Ureter (tissue), 1 donor: Measurements from ENCODE around the gene SPG21. TPM values are rescaled to one million over a fixed set of nuclear protein-coding genes. Genes with fewer than 3 reads are reported as not detected.
"Not testable (repeated sequence)": the region's sequence is repeated elsewhere in the genome, so short reads cannot be mapped to it uniquely, and the experiment has no call there.

ENCODE experiments used
- DNase-seq: peaks from one replicate; pipeline ENCODE4 v3.0.0-alpha.2; 2020; ENCODE audit warnings: low spot score
- total RNA-seq: library from RNA; stranded (reverse); gene quantifications from one replicate; pipeline ENCODE4 v1.2.4, GENCODE V29; 2023
- donor health status: DM: yes; HTN: yes; CAD: no.

SPG21 gene
- total RNA-seq, result 108 TPM

- peak; percentile 93 for DNase-seq
Measured at GRCh38 chr15:64989416-64990167, at the start of gene SPG21. SPG21 (minus strand) TSS chr15:64989914; CDS start chr15:64983569, 6,345 bp downstream.

GRCh38 chr15:65038836-65039235, 49.1 kb upstream of the SPG21 start:
- no peak for DNase-seq

- no peak for DNase-seq
Measured at GRCh38 chr15:65038428-65038827, 48.7 kb upstream of the SPG21 start.

GRCh38 chr15:65037309-65037708, 47.6 kb upstream of the SPG21 start:
- DNase-seq, result no peak

GRCh38 chr15:65034719-65035118, 45.0 kb upstream of the SPG21 start:
- no peak for DNase-seq

DNA sequence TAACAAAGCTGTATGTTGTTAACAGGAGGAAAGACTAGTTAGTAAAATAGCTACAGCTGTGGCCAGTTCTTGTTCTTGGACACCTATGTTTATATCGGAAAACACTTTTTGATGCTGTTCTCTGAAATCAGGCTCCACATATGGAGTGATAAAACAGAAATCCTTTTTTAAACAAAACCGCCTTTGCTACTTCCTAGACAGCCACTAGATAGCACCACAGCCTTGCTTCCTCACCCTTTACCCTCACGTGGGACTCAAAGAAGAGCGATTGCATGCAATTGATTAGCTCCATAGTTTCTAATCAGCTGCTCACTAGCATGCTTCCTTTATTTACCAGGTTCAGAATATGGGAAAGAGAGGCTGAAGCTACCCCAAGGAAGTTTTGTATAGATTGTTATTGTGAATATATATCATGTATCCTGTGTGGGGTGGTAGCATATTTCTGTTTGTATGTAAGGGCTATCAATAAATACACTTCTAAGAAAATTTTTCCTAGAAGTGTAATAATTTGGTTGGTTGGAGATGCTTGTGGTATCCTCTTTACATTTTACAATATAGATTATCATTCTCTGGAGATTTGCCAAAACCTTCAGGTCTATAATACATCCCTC, 44.0 kb upstream of the SPG21 start:
- no peak for DNase-seq

- DNase-seq, result no peak
Measured at GRCh38 chr15:65032801-65033537, 43.3 kb upstream of the SPG21 start.

GRCh38 chr15:65029736-65030208, 40.1 kb upstream of the SPG21 start:
- DNase-seq, result no peak

- peak; percentile 93 for DNase-seq
Measured at GRCh38 chr15:65028921-65029735, 39.4 kb upstream of the SPG21 start, which contains the start of gene MTFMT. MTFMT (minus strand) TSS chr15:65029639; CDS start chr15:65029613, 26 bp downstream.

- DNase-seq, result no peak
Measured at GRCh38 chr15:65028338-65028737, 38.6 kb upstream of the SPG21 start.

DNA sequence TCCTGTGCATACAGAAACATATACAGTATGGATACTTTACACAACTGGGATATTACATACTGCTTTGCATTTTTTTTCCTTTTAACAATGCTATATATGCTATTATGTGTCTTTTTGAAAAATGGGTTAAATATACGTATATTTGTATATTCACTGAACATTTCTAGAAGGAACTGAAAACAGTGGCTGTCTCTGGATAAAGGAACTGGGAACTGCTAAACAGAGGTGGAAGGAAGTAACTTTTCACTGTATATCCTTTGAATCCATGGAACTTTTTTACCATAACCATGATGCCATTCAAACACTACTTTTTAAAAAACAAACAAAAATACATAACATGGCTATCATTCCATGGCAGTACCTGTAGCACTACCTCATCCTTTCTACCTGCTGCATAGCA, 37.9 kb upstream of the SPG21 start:
- no peak for DNase-seq

DNA sequence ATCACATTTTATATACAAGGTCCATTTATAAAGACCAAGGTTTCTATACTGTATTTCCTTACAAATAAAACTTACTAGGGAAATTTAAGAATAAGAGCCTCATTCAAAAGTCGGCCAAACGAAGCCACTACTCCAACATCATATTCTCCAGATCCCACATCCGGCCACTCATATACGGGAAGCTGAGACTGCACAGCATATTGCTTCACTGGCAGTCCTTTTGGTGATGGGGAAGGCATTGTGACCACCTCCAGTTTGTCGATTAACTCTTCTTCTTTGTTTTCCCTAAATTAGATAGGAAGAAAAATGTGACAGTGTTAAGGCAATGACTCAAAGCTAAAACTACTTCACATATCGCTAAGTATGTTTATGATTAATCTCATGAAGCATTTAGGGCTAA, 37.0 kb upstream of the SPG21 start:
- DNase-seq, result no peak

- DNase-seq, result no peak
Measured at GRCh38 chr15:65021488-65021887, 31.8 kb upstream of the SPG21 start.

DNA sequence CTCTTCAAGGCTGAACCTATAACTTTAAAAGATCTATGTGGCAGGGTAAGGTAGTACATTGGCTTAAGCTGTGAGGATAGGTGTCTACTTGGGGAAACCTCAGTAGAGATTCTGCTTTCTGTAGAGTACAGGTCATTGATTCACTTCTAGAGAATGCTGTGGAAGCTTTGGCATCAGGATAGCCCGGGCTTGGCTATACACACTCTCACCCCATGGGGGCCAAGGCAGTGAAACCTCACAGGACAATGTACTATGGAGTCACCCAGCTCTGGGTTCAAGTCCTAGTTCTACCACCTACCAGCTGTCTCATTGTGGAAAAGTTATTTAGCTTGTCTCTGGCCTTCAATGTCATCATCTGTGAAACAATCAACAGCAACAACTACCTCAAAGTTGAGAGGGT, 30.7 kb upstream of the SPG21 start:
- DNase-seq, result no peak

- DNase-seq, result not testable (repeated sequence)
Measured at GRCh38 chr15:65011198-65011597, 21.5 kb upstream of the SPG21 start.

- DNase-seq, result no peak
Measured at GRCh38 chr15:65008983-65009382, 19.3 kb upstream of the SPG21 start.

GRCh38 chr15:65006876-65007275, 17.2 kb upstream of the SPG21 start:
- DNase-seq, result no peak

GRCh38 chr15:65004993-65005392, 15.3 kb upstream of the SPG21 start:
- DNase-seq, result no peak

- DNase-seq, result no peak
Measured at GRCh38 chr15:64997745-64998375, 8.1 kb upstream of the SPG21 start.

GRCh38 chr15:64997066-64997465, 7.4 kb upstream of the SPG21 start:
- no peak for DNase-seq

GRCh38 chr15:64993290-64993689, 3.6 kb upstream of the SPG21 start:
- DNase-seq, result no peak
